Loucy (cell line): Measurements from ENCODE around the gene C1RL.

Experiments used
- H2AFZ ChIP-seq: fragments of 200-600 bp; sonication (generic); 2 replicates; pipeline ENCODE4 v1.6.0; 2016; ENCODE audit warnings: antibody characterized with exemption, mild to moderate bottlenecking, low read length, moderate library complexity
- H3F3A ChIP-seq: fragments of 200-600 bp; 2 replicates; pipeline ENCODE4 v1.6.0; 2016; ENCODE audit warnings: antibody characterized with exemption, low read depth, mild to moderate bottlenecking
- H3K27me3 ChIP-seq: fragments of 200-600 bp; sonication (generic); 2 replicates; pipeline ENCODE4 v1.6.1; 2014; ENCODE audit warnings: low read length, mild to moderate bottlenecking; ENCODE audit not compliant: insufficient read depth, poor library complexity, severe bottlenecking
- H3K36me3 ChIP-seq: fragments of 200-600 bp; sonication (generic); 2 replicates; pipeline ENCODE4 v1.6.1; 2016; ENCODE audit warnings: low read length; ENCODE audit not compliant: insufficient read depth
- H3K4me1 ChIP-seq: fragments of 200-600 bp; sonication (generic); 2 replicates; pipeline ENCODE4 v1.5.1; 2014; ENCODE audit warnings: low read length, mild to moderate bottlenecking; ENCODE audit not compliant: insufficient read depth, poor library complexity, severe bottlenecking
- H3K4me2 ChIP-seq: fragments of 200-600 bp; sonication (generic); 2 replicates; pipeline ENCODE4 v1.6.0; 2014; ENCODE audit warnings: antibody characterized with exemption, low read length, low read depth, mild to moderate bottlenecking; ENCODE audit not compliant: poor library complexity, severe bottlenecking
- H3K4me3 ChIP-seq: fragments of 200-600 bp; sonication (generic); 2 replicates; pipeline ENCODE4 v1.5.1; 2014; ENCODE audit warnings: low read length, mild to moderate bottlenecking, mixed read lengths; ENCODE audit not compliant: poor library complexity, severe bottlenecking
- H3K79me2 ChIP-seq: fragments of 200-600 bp; sonication (generic); 2 replicates; pipeline ENCODE4 v1.6.1; 2014; ENCODE audit warnings: low read length; ENCODE audit not compliant: insufficient read depth
- H3K9ac ChIP-seq: fragments of 200-600 bp; sonication (generic); 2 replicates; pipeline ENCODE4 v1.6.0; 2014; ENCODE audit warnings: mild to moderate bottlenecking, low read depth, low read length, moderate library complexity; ENCODE audit not compliant: poor library complexity, severe bottlenecking
- H3K9me2 ChIP-seq: fragments of 200-600 bp; sonication (generic); replicated peaks from 2 replicates; pipeline ENCODE4 v1.6.1; 2016; ENCODE audit warnings: low read depth, low read length, mixed read lengths
- H3K9me3 ChIP-seq: fragments of 200-600 bp; sonication (generic); 2 replicates; pipeline ENCODE4 v1.6.1; 2014; ENCODE audit warnings: mild to moderate bottlenecking, antibody characterized with exemption, low read length, low read depth; ENCODE audit not compliant: insufficient read depth
- H4K20me1 ChIP-seq: fragments of 200-600 bp; sonication (generic); 2 replicates; pipeline ENCODE4 v1.6.0; 2014; ENCODE audit warnings: antibody characterized with exemption, low read length, mild to moderate bottlenecking; ENCODE audit not compliant: insufficient read depth, poor library complexity, severe bottlenecking
- EZH2phosphoT487 ChIP-seq: fragments of 200-600 bp; IDR thresholded peaks from 2 replicates; pipeline ENCODE4 v1.6.1; 2018; ENCODE audit warnings: antibody characterized with exemption, mild to moderate bottlenecking, moderate library complexity, borderline replicate concordance
- TF ChIP-seq, protein P1 (sequence below): fragments of 200-600 bp; sonication (generic); conservative IDR thresholded peaks from 2 replicates; pipeline ENCODE4 v1.5.1; 2014; ENCODE audit warnings: mild to moderate bottlenecking, antibody characterized with exemption, low read length

C1RL gene

GRCh38 chr12:7061596-7061995 lies 47.4 kb downstream of the C1RL start:
- Histone ChIP-seq H2AFZ (no peak overlapping the region), H3K27me3 (no peaks in the 10 kb centered on the region), H3K4me3 (no peak overlapping the region), H3K9ac (no peak overlapping the region), H3K79me2 (no peaks in the 10 kb centered on the region), H3K9me3 (no peaks in the 10 kb centered on the region), H3K9me2 (no peaks in the 10 kb centered on the region), H3F3A (no peaks in the 10 kb centered on the region), H3K4me1 (no peaks in the 10 kb centered on the region), H3K4me2 (no peak overlapping the region), H3K36me3 (no peaks in the 10 kb centered on the region), H4K20me1 (no peaks in the 10 kb centered on the region)
- TF ChIP-seq, protein P1, sequence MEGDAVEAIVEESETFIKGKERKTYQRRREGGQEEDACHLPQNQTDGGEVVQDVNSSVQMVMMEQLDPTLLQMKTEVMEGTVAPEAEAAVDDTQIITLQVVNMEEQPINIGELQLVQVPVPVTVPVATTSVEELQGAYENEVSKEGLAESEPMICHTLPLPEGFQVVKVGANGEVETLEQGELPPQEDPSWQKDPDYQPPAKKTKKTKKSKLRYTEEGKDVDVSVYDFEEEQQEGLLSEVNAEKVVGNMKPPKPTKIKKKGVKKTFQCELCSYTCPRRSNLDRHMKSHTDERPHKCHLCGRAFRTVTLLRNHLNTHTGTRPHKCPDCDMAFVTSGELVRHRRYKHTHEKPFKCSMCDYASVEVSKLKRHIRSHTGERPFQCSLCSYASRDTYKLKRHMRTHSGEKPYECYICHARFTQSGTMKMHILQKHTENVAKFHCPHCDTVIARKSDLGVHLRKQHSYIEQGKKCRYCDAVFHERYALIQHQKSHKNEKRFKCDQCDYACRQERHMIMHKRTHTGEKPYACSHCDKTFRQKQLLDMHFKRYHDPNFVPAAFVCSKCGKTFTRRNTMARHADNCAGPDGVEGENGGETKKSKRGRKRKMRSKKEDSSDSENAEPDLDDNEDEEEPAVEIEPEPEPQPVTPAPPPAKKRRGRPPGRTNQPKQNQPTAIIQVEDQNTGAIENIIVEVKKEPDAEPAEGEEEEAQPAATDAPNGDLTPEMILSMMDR = no peak
- TF ChIP-seq EZH2phosphoT487 = no peak

DNA sequence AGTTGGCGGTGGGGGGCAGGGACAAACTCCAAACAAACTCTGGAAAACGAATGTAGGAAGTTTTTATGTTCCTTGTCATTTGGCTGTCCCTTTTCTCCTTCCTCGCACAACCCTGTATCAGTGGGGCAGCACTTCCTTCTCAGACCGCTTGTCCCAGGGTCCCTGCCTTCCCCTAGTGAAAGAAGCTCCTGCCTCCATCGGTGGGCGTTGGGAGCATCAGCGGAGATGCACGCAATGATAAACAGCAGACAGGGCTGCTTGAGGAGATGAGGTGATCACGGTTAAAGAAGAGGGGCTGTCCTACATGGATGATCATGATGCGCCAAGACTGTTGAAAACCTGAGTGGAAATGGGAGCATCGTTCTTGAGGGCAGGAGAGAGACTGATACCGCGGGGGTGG lies 47.9 kb downstream of the C1RL start:
- Histone ChIP-seq H3K27me3 (no peaks in the 10 kb centered on the region), H3F3A (no peaks in the 10 kb centered on the region), H3K36me3 (no peaks in the 10 kb centered on the region), H3K79me2 (no peaks in the 10 kb centered on the region), H3K4me3 (no peak overlapping the region), H3K9me3 (no peaks in the 10 kb centered on the region), H3K9me2 (no peaks in the 10 kb centered on the region), H2AFZ (no peak overlapping the region; the same call in 1 of the 2 replicates), H3K4me1 (no peaks in the 10 kb centered on the region), H3K9ac (no peak overlapping the region), H3K4me2 (no peak overlapping the region), H4K20me1 (no peaks in the 10 kb centered on the region)
- TF ChIP-seq EZH2phosphoT487 = no peak
- TF ChIP-seq, protein P1 = no peak

DNA sequence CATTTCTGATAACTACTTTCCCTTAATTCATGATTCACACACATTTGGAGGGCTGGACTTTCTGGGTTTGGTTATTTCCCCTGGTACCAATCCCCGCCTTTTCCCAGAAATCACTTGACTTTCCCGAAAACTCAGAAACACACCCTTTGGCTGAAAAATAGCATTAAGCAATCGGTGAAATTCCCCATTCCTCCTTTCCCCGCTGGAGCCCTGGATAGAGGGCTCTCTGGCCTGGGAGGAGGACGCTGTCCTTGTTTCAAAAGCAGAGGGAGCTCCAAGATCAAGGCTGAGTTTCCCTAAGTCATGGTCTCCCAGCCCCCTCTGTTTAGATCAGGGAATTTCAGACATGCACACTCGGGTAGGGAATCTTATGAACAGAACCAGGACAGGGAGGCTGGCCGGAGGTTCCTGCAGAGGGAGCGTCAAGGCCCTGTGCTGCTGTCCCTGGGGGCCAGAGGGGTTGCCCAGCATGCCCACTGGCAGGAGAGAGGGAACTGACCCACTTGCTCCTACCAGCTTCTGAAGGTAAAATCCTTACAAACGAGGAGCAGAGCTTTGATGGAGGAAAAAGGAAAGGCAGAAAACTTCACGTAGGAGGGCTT lies 48.6 kb downstream of the C1RL start, which contains the start of gene C1S:
Gene C1S (plus strand): TSS at position 366 of the 602 bp plus-strand sequence. CDS start 1,195 bp downstream, outside the sequence.
- no peaks in the 10 kb centered on the region for H3F3A ChIP-seq
- no peaks in the 10 kb centered on the region for H3K27me3 ChIP-seq
- H3K36me3 ChIP-seq = no peaks in the 10 kb centered on the region
- no peaks in the 10 kb centered on the region for H3K79me2 ChIP-seq
- H3K9me2 ChIP-seq = no peaks in the 10 kb centered on the region
- H3K4me3 ChIP-seq = no peak within 1 kb of the TSS
- no peak within 1 kb of the TSS for H3K9ac ChIP-seq
- TF ChIP-seq, protein P1 = no peak
- TF ChIP-seq EZH2phosphoT487 = no peak
- no peaks in the 10 kb centered on the region for H4K20me1 ChIP-seq
- no peak within 1 kb of the TSS; the same call in 1 of the 2 replicates for H2AFZ ChIP-seq
- no peaks in the 10 kb centered on the region for H3K4me1 ChIP-seq
- no peak within 1 kb of the TSS for H3K4me2 ChIP-seq
- H3K9me3 ChIP-seq = no peaks in the 10 kb centered on the region
